ENCODE measurements around the gene C1orf159. TPM values are rescaled to one million over a fixed set of nuclear protein-coding genes. Genes with fewer than 3 reads are reported as not detected.

C1orf159 gene
- total and polyA plus RNA-seq, 2 of the 8 experiments (the other 6 are each of a cell fraction or from before 2014, with no cell fraction given): 10.0 to 10.9 TPM

DNA sequence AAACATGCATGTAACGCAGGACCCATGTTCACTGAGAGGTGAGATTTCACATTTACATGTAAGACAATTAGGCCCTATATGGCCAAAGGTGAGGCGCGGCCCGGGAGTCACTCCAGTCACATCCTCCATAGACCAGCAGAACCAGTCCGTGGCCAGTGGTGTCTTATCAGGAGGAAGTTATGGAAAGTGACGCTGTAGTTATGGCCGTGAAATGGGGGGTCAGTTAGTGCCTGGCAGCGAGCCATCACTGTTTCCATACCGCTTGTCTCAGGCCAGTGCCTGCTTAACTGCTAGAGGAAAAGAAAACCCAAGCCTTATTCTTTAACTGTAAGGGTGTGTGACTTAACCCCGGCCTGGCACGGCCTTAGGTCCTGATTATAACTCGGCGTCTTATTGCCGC, 6.1 kb downstream of the C1orf159 start:
- Histone ChIP-seq H4K8ac (ENCODE audit: extremely low read depth, insufficient read depth, low read length) (no peak overlapping the region), H3K4me3 (ENCODE audit: extremely low read depth in 1 of 4, insufficient read depth in 2 of 4, low read depth in 3 of 4, low read length in 4 of 4) (no peak overlapping the region), H4K5ac (ENCODE audit: insufficient read length, low read depth, low read length) (no peak overlapping the region), H3K14ac (ENCODE audit: insufficient read length) (no peak overlapping the region), H2BK120ac (replicated peaks; ENCODE audit: low read depth, low read length) (no peak overlapping the region), H2AFZ (ENCODE audit: low read length) (no peak overlapping the region), H3K4ac (replicated peaks; ENCODE audit: insufficient read length, low read depth, low read length) (no peak overlapping the region), H3K23me2 (ENCODE audit: low read depth, low read length) (no peaks in the 10 kb centered on the region), H3K23ac (ENCODE audit: insufficient read length) (no peak overlapping the region), H3K56ac (replicated peaks; ENCODE audit: insufficient read length, low read depth, low read length) (no peak overlapping the region), H3K36me3 (ENCODE audit: control insufficient read depth in 2 of 4, insufficient read depth in 4 of 4, low read length in 3 of 4) (peaks cover 0 to 8% (median 2%) of the 10 kb centered on the region in 4 experiments; a peak in 2 of 8 replicates), H2AK5ac (ENCODE audit: low read depth, low read length) (no peak overlapping the region), H3K9ac (replicated peaks in 1 of 4; ENCODE audit: extremely low read depth in 1 of 4, low read depth in 3 of 4, low read length in 3 of 4) (no peak overlapping the region), H2BK5ac (ENCODE audit: low read depth, low read length) (no peak overlapping the region), H3K27me3 (replicated peaks in 1 of 4; ENCODE audit: control insufficient read depth in 3 of 4, extremely low read depth in 1 of 4, insufficient read depth in 3 of 4, low read length in 3 of 4) (no peaks in the 10 kb centered on the region), H3K4me1 (replicated peaks in 1 of 4; ENCODE audit: control insufficient read depth in 3 of 4, insufficient read depth in 4 of 4, low read length in 3 of 4) (peaks cover 0 to 2% (median 1%) of the 10 kb centered on the region in 4 experiments; a peak in 4 of 7 replicates), H2BK12ac (ENCODE audit: low read depth, low read length) (no peak overlapping the region), H4K91ac (replicated peaks; ENCODE audit: insufficient read length, low read length) (no peak overlapping the region), H2BK15ac (ENCODE audit: low read length) (no peak overlapping the region), H3K27ac (ENCODE audit: low read depth, low read length) (no peak overlapping the region), H4K20me1 (replicated peaks in 1 of 2; ENCODE audit: control insufficient read depth in 1 of 2, insufficient read depth in 2 of 2, low read length in 2 of 2) (peaks cover 1 to 4% of the 10 kb centered on the region in 2 experiments), H3K18ac (ENCODE audit: extremely low read depth, low read length) (no peak overlapping the region), H2BK20ac (ENCODE audit: low read length) (no peak overlapping the region), H3K4me2 (ENCODE audit: insufficient read depth in 1 of 2, low read depth in 2 of 2, low read length in 2 of 2) (no peak overlapping the region), H3K9me3 (ENCODE audit: insufficient read depth in 2 of 2, low read depth in 1 of 2, low read length in 1 of 2) (peaks cover 8 to 24% of the 10 kb centered on the region in 2 experiments; a peak in 3 of 4 replicates), H3K79me2 (ENCODE audit: control insufficient read depth in 1 of 2, insufficient read depth in 2 of 2, low read length in 2 of 2) (peaks cover 0 to 10% of the 10 kb centered on the region in 2 experiments; a peak in 2 of 4 replicates), H3K79me1 (ENCODE audit: low read depth, low read length) (peaks cover 13% of the 10 kb centered on the region)
- no peak for DNase-seq (ENCODE audit: low read depth in 1 of 2, low spot score in 2 of 2)
- TF ChIP-seq KDM1A (IDR thresholded peaks at IDR 0.05; ENCODE audit: borderline replicate concordance, low read length) (no peak), CTBP2 (IDR thresholded peaks at IDR 0.05; ENCODE audit: borderline replicate concordance, insufficient read depth, insufficient read length, low read length) (no peak), RFX5 (IDR thresholded peaks at IDR 0.05; ENCODE audit: borderline replicate concordance, low read depth, low read length) (no peak), BRCA1 (IDR thresholded peaks at IDR 0.05; ENCODE audit: low read depth, low read length) (no peak), JUN (IDR thresholded peaks at IDR 0.05; ENCODE audit: low read depth, low read length) (no peak), SP1 (IDR thresholded peaks at IDR 0.05; ENCODE audit: low read depth, low read length) (no peak), PHF8 (conservative IDR thresholded peaks at IDR 0.05; ENCODE audit: low read depth, low read length) (no peak), EP300 (IDR thresholded peaks at IDR 0.05; ENCODE audit: borderline replicate concordance in 1 of 2, low read depth in 2 of 2, low read length in 2 of 2) (no peak), POLR2AphosphoS5 (IDR thresholded peaks at IDR 0.05; ENCODE audit: low read depth, low read length) (no peak), CBX5 (IDR thresholded peaks at IDR 0.05; ENCODE audit: low read depth, low read length) (no peak), SIRT6 (IDR thresholded peaks at IDR 0.05; ENCODE audit: low read length) (no peak), POLR2A (IDR thresholded peaks at IDR 0.05; ENCODE audit: control extremely low read depth in 1 of 2, low read depth in 2 of 2, low read length in 2 of 2) (no peak)
- TF ChIP-seq, protein P1, sequence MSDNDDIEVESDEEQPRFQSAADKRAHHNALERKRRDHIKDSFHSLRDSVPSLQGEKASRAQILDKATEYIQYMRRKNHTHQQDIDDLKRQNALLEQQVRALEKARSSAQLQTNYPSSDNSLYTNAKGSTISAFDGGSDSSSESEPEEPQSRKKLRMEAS (IDR thresholded peaks at IDR 0.05): no peak
- no peak for FAIRE-seq
- ChIA-PET CTCF (ENCODE audit: partially characterized antibody) (no interaction called here), POLR2A (ENCODE audit: partially characterized antibody) (interaction anchor here (2.0 kb wide), 1 partner anchor 76 kb away, joined by 4 read pairs; no protein-coding TSS in a partner anchor)
- WGBS, 2 experiments (ENCODE audit: extremely low coverage in 1 of 2, insufficient coverage in 1 of 2, insufficient read length in 1 of 2, insufficient replicate concordance in 2 of 2, low coverage in 1 of 2, low lambda C conversion rate in 2 of 2, missing lambda C conversion rate in 1 of 2): 94% methylated on average over 14 of the region's 14 CpGs; no CpG with 5 or more reads in 1 of the 2 experiments

Measured in H1 (cell line).